ENCODE measurements around the gene NLRP14. TPM values are rescaled to one million over a fixed set of nuclear protein-coding genes. Genes with fewer than 3 reads are reported as not detected.
A peak's percentile ranks its signal among the peaks of the same experiment; 100 is the strongest.

NLRP14 gene
- total and polyA plus RNA-seq, 2 of the 8 experiments (the other 6 are each of a cell fraction or from before 2014, with no cell fraction given): 0.05 TPM; not detected in 1

DNA sequence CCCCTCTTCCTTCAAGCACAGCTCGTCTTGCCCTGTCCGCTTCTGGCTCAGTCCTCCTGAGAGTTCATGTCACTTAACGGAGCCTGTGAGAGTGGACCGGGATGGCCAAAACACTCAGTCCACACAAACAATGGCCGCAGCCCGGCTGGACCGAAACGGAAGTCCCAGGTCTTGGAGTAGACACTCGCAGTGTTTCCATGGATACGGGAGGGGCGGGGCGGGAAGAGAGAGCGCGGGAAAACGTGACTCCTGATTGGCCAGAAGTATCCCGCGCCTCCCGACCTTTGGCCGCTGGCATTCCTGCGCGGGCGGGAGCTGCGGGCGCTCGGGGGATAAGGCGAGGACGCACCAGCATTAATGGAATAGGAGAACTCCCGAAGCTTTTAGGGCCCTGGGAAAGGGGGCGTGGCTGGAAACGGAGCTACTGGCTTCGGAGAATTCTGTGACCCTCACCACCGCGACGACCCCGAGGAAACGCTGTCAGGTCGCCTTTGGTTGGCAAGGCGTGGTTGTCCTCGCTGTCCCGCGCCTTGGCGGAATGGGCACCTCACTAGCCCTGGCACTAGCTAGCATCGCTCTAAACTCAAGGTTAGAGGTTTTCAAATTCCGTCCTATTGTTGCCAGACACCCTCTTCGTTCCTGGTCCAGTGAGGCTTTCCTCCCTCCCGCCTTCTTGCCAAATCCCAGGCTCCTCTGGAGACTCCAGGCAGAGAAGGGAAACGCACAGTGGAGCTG lies at the start of gene NLRP14, which contains the start of gene ZNF214 (continued):
- no peak for TF ChIP-seq CTCF (IDR thresholded peaks at IDR 0.05; ENCODE audit: control extremely low read depth in 1 of 3, insufficient read depth in 1 of 3, low read depth in 1 of 3, low read length in 3 of 3)
- 0 out of 2 replicates have a peak, but pooled peaks have one; percentile 56 for TF ChIP-seq CHD2 (IDR thresholded peaks at IDR 0.05; ENCODE audit: low read length)
- TF ChIP-seq SIRT6 (IDR thresholded peaks at IDR 0.05; ENCODE audit: low read length): no peak
- peak; percentile 87 for TF ChIP-seq TEAD4 (IDR thresholded peaks at IDR 0.05; ENCODE audit: low read depth, low read length)
- TF ChIP-seq RNF2 (IDR thresholded peaks at IDR 0.05; ENCODE audit: borderline replicate concordance, low read depth, low read length, missing control alignments, poor library complexity, severe bottlenecking): no peak
- no peak for TF ChIP-seq BRCA1 (IDR thresholded peaks at IDR 0.05; ENCODE audit: low read depth, low read length)
- TF ChIP-seq TCF12 (IDR thresholded peaks at IDR 0.05; ENCODE audit: low read depth, low read length): no peak
- TF ChIP-seq CHD7 (IDR thresholded peaks at IDR 0.05; ENCODE audit: insufficient replicate concordance, low read length): no peak
